IPS DF 4.7 (cell line): ENCODE measurements around the gene RBM14.
A peak's percentile ranks its signal among the peaks of the same experiment; 100 is the strongest.
"Not testable (repeated sequence)": the region's sequence is repeated elsewhere in the genome, so short reads cannot be mapped to it uniquely, and the experiment has no call there.

Source experiments
- DNase-seq: peaks from one replicate; pipeline ENCODE4 v3.0.0-alpha.2; 2013; ENCODE audit warnings: low spot score; ENCODE audit errors: extremely low read depth

Gene RBM14

GRCh38 chr11:66631883-66632282 is 15.5 kb downstream of the RBM14 start:
- DNase-seq = no peak

DNA sequence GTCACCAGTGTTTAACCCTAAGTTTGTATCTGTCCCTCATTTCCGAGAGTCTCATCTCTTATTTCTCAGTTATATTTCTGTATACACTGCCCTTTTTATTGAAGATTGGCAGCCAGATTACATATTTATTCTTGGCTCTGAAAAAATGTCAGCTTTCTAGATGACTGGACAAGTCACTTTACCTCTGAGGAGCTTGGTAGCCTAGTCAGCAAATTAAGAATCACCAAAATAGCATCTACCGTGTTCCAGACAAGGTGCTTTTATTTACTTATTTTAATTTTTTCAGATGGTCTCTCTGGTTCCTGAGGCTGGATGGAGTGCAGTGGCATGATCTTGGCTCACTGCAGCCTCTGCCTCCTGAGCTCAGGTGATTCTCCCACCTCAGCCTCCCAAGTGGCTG is 16.5 kb downstream of the RBM14 start:
- no peak for DNase-seq

GRCh38 chr11:66636411-66636810 is 20.0 kb downstream of the RBM14 start:
- DNase-seq = no peak

GRCh38 chr11:66637557-66638176 is 21.2 kb downstream of the RBM14 start:
- DNase-seq = no peak

GRCh38 chr11:66638177-66639065 is 22.0 kb downstream of the RBM14 start, which contains the start of gene RBM4:
RBM4 (plus strand) TSS chr11:66638703; CDS start chr11:66639712, 1,009 bp downstream.
- DNase-seq = peak; percentile 100

DNA sequence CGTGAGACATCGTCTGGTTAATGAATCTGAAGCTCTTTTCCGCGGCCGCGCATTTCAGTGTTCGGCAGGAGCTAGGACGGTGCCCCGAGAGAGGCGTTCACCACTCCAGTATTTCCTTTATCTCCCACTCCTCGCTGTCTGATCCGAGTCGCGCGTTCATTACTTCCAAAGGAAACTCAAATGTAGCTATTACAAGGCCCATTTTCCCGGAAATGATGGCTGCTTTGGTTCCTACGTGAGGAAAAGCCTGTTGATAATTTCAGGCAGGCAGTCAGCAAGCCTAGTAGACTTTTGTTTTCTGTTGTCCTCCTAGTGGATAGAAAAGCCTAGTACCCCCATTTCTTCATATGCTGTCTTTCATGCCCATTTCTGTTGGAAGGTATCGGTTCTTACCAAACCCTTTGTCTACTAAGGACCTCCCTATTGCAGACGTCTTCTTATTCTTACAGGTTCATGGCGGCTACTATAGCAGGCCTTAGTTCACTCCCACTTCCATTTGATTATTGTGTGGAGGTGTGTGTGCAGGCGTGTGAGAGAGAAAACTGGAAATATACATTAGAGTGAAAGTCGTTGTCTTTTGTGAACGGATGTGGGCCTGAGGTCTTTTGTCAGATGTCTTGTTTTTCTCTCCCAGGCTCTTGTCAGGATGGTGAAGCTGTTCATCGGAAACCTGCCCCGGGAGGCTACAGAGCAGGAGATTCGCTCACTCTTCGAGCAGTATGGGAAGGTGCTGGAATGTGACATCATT is 22.8 kb downstream of the RBM14 start:
- DNase-seq = no peak

- not testable (repeated sequence) for DNase-seq
These were observed 23.4 kb downstream of the RBM14 start for GRCh38 chr11:66639814-66640340.

- DNase-seq = no peak
These were observed 25.4 kb downstream of the RBM14 start for GRCh38 chr11:66641834-66642233.

DNA sequence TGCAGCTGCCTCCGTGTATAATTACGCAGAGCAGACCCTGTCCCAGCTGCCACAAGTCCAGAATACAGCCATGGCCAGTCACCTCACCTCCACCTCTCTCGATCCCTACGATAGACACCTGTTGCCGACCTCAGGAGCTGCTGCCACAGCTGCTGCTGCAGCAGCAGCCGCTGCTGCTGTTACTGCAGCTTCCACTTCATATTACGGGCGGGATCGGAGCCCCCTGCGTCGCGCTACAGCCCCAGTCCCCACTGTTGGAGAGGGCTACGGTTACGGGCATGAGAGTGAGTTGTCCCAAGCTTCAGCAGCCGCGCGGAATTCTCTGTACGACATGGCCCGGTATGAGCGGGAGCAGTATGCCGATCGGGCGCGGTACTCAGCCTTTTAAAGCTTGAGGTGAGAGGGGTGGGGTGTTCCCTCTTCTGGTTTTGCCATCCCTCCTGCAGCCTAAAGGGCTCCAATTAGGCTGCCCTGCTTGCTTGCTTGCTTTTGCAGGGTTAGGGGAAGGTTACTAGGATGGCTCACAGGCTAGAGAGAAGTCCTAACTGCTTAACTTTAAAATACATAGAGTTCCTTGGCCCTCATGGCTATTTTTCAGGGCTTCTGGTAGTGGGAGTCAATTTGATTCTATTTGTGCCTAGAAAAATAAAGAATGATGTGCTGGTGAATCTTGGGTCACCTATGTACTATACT is 27.5 kb downstream of the RBM14 start:
- DNase-seq = no peak

GRCh38 chr11:66646828-66647227 is 30.4 kb downstream of the RBM14 start:
- DNase-seq = no peak

DNA sequence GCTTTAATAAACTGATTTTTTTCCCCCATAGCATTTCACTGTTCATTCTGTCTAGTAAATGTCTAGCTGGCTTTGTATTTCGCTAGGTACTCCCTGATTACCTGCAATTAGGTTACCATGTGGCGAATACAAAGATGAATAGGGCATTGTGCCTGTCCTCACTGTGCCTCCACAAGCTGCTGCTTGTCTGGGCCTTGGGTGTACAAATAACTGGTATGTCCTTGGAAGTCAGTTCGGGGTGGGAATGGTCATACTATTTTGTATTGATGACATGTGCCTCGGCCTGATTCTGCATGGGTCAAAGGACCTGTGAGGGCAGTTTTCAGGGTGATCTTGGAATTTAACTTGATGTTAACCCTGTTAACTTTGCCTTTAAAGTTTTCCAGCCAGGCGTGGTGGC is 33.5 kb downstream of the RBM14 start:
- DNase-seq = no peak

DNA sequence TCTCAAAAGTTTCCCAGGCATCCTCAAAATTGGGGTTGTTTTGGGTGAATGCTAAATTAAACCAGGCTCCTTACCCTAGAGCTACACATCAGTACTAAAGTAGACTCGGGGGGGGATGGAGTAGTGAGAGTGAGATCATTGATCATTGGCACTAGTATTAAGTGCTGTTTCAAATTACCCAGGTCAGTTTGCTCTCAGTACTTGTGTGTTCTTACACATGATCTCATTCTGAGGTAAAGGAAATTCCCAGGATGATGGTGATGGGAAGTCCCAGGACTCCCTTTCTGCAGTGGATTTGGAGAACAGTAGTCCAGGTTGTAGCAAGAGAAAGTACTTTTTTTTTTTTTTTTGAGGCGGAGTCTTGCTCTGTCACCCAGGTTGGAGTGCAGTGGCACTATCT is 34.6 kb downstream of the RBM14 start:
- DNase-seq = no peak

DNA sequence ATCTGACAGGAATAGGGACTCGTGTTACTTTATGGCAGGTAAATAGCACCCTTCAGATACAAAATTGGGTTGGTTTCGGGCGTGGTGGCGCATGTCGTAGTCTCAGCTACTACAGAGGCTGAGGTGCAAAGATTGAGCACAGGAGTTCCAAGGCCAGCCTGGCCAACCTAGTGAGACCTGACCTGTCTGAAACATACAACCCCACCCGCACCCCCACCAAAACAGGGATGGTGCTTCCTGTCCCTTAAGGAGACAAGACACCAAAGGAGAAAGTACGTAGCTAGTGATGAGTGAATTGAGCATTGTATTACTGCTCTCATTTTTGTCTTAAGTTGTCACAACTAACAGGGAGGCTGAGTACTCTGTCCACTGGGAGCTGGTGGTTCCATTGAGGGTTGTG is 36.2 kb downstream of the RBM14 start:
- no peak for DNase-seq

GRCh38 chr11:66653123-66653522 is 36.7 kb downstream of the RBM14 start:
- DNase-seq = no peak

- DNase-seq = no peak
These were observed 43.3 kb downstream of the RBM14 start for GRCh38 chr11:66659763-66660162.

- DNase-seq = no peak
These were observed 47.4 kb downstream of the RBM14 start for GRCh38 chr11:66663741-66664296.

GRCh38 chr11:66665369-66665768 is 48.9 kb downstream of the RBM14 start:
- DNase-seq = no peak

- DNase-seq = no peak
These were observed 54.4 kb downstream of the RBM14 start for GRCh38 chr11:66670816-66671215.

DNA sequence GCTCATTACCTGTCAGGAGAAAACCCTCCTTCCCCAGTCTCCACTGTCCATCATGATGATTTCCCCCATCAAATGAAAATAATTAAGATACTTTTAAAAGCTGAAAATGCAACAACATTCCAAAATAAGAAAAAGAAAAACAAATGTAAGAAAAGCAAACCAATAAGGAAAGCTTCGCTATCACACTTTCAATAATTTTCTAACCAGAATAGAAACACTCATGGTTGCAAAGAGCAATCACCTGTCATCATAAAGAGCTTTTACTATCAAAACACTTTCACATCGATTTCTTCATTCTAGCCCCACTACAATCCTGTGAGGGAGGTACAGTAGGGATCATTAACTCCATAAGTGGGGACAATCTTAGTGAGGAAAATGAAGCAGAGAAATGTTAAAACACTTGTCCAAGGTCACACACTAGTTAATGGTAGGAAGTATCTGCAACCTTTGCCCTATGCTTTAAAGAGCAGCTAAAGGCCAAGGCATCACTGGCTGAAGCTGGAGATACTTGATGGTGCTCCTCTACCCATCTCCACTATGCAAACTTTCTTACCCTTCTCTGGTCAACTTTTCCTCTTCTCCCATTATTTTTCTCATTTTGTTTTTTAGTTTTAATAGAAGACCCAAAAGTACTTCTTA is 58.7 kb downstream of the RBM14 start:
- DNase-seq = no peak

DNA sequence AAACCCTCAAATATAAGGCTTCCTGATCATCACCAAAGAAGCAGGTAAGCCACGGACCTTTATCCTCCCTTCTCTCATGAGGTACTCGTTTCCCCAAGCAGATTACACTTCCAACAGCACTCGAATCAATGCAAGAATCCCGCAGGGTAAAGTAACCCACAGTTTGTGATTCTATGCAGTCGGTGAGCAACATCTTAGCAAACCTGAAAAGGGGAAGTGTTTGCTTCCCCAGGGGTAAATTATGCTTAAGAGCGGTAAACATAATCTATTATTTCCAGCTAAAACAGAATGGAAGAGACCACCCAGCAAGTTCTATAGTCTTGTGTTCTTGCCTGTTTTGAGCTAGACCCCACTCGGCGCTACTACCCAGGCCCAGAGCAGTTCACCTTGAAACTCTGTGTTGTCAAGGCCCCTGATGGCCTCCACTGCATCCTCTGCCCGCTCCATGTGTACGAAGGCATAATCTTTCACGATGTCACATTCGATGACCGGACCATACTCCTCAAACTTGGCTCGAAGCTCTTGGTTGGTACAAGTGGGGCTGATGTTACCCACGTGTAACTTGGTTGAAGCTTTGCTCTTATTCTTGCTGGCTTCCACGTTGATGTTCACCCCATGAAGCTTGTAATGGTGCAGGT is 60.0 kb downstream of the RBM14 start:
- DNase-seq = no peak
